ENCODE results near the gene GDPGP1. TPM values are rescaled to one million over a fixed set of nuclear protein-coding genes. Genes with fewer than 3 reads are reported as not detected.
A peak's percentile ranks its signal among the peaks of the same experiment; 100 is the strongest.

Gene GDPGP1
- total and polyA plus RNA-seq, 9 of the 15 experiments (the other 6 are each of a cell fraction or from before 2014, with no cell fraction given) = 0.78 to 6.1 (median 2.8) TPM

DNA sequence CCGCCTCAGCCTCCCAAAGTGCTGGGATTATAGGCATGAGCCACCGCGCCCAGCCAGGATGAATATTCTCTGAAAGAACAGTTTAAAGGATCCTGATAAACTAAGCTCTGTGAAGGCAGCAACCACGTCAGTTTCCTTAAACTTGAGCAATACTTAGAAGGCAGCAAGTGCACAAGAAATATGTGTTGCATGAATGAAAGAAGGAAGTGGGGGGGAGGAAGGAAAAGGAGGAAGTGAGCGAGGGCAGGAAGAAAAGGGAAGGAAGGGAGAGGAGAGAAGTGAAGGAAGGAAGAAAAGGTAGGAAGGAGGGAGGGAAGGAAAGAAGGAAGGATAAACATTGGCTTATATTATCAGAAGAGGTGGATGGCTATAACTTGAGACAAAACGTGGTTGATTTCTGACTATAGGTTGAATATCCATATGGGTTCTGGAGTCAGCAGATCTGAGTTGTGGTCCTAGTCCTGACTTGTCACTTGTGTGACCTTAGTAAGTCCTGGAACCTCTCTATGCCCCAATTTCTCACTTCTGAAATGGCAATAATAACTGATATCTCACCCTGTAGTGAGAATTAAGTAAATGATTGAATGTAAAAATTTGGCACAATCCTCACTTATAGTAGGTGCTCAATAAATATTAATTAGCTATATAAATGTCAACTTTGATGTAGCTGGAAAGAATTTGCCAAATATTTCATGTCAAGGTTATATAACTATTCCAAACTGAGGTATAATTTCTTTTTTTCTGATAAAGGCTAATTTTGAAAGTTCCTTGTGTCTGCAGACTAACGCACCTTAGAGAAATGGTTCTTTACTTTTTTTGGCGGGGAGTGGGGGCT is 44.9 kb upstream of the GDPGP1 start:
- peaks cover 48 to 55% of the 10 kb centered on the region in 2 experiments for H3K4me1 ChIP-seq (replicated peaks in 1 of 2; ENCODE audit: control insufficient read depth in 2 of 2, insufficient read depth in 2 of 2, low read length in 2 of 2)
- ChIA-PET POLR2A (interaction anchor here (0.7 to 3.7 kb wide), 2 partner anchors 12 to 547 kb away, joined by 3 to 24 read pairs; partner anchors contain the start of gene SEMA4B), CTCF (ENCODE audit: low intra/inter-chr PET ratio) (no interaction called here)
- H4K20me1 ChIP-seq (replicated peaks; ENCODE audit: control insufficient read depth, insufficient read depth, low read length) = 0 out of 2 replicates have a peak, but pooled peaks cover 4% of the 10 kb centered on the region
- WGBS (ENCODE audit: insufficient coverage, low coverage, missing lambda C conversion rate) = 32% methylated on average over 8 of the region's 8 CpGs
- BruUV-seq (replicated peaks) = no TSS peak
- H3K79me2 ChIP-seq (ENCODE audit: control insufficient read depth, insufficient read depth, low read length) = peaks cover 88% of the 10 kb centered on the region
- H3K36me3 ChIP-seq (ENCODE audit: control insufficient read depth, insufficient read depth, low read length) = peaks cover 31% of the 10 kb centered on the region; the same call in 2 of the 3 replicates
- ATAC-seq (no peak), FAIRE-seq (peak; percentile 11), DNase-seq (ENCODE audit: extremely low read depth in 1 of 4, low spot score in 3 of 4) (peak in 1 of 4 experiments; percentile 45)
- intact Hi-C loops (cut with micrococcal nuclease) = no loop called here
- H3K4me3 ChIP-seq = peak overlapping the region; percentile 12; the same call in 1 of the 2 replicates
- no peaks in the 10 kb centered on the region for H3K27me3 ChIP-seq (ENCODE audit: control insufficient read depth in 2 of 2, insufficient read depth in 2 of 2, low read length in 2 of 2)
- H3K9me1 ChIP-seq (ENCODE audit: control insufficient read depth, insufficient read depth, low read length) = no peaks in the 10 kb centered on the region
- peak overlapping the region; percentile 49 to 80; a peak in 3 of 4 replicates for H3K9ac ChIP-seq (ENCODE audit: insufficient read depth in 1 of 2, low read depth in 2 of 2, low read length in 2 of 2)
- H3K4me2 ChIP-seq (ENCODE audit: insufficient read depth, low read length) = peak overlapping the region; percentile 60
- in situ Hi-C loops (cut with MboI) = no loop called here
- H3K9me3 ChIP-seq (replicated peaks; ENCODE audit: control insufficient read depth, insufficient read depth, low read depth, low read length) = no peaks in the 10 kb centered on the region
- H2AFZ ChIP-seq (ENCODE audit: low read depth, low read length) = peak overlapping the region; percentile 62
- peak overlapping the region; percentile 45 for H3K27ac ChIP-seq (ENCODE audit: extremely low read depth, low read depth, low read length)
- TF ChIP-seq, protein P1, sequence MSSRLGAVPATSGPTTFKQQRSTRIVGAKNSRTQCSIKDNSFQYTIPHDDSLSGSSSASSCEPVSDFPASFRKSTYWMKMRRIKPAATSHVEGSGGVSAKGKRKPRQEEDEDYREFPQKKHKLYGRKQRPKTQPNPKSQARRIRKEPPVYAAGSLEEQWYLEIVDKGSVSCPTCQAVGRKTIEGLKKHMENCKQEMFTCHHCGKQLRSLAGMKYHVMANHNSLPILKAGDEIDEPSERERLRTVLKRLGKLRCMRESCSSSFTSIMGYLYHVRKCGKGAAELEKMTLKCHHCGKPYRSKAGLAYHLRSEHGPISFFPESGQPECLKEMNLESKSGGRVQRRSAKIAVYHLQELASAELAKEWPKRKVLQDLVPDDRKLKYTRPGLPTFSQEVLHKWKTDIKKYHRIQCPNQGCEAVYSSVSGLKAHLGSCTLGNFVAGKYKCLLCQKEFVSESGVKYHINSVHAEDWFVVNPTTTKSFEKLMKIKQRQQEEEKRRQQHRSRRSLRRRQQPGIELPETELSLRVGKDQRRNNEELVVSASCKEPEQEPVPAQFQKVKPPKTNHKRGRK (tag; IDR thresholded peaks at IDR 0.05) = peak; percentile 61; the same call in 1 of the 2 replicates
- TF ChIP-seq E2F3 (CRISPR knock-in tag; IDR thresholded peaks at IDR 0.05) (no peak), ZNF699 (CRISPR knock-in tag; IDR thresholded peaks at IDR 0.05; ENCODE audit: insufficient replicate concordance) (no peak), TCFL5 (CRISPR knock-in tag; conservative IDR thresholded peaks at IDR 0.05) (no peak), ZC3H8 (IDR thresholded peaks at IDR 0.05) (peak; percentile 75; the same call in 1 of the 2 replicates), SFPQ (IDR thresholded peaks at IDR 0.05; ENCODE audit: low read depth, low read length) (no peak), SAFB (IDR thresholded peaks at IDR 0.05; ENCODE audit: borderline replicate concordance, low read depth, low read length) (no peak), CREM (IDR thresholded peaks at IDR 0.05; ENCODE audit: low read depth) (no peak), ZNF311 (CRISPR knock-in tag; IDR thresholded peaks at IDR 0.05) (no peak)
- TF ChIP-seq, protein P2, sequence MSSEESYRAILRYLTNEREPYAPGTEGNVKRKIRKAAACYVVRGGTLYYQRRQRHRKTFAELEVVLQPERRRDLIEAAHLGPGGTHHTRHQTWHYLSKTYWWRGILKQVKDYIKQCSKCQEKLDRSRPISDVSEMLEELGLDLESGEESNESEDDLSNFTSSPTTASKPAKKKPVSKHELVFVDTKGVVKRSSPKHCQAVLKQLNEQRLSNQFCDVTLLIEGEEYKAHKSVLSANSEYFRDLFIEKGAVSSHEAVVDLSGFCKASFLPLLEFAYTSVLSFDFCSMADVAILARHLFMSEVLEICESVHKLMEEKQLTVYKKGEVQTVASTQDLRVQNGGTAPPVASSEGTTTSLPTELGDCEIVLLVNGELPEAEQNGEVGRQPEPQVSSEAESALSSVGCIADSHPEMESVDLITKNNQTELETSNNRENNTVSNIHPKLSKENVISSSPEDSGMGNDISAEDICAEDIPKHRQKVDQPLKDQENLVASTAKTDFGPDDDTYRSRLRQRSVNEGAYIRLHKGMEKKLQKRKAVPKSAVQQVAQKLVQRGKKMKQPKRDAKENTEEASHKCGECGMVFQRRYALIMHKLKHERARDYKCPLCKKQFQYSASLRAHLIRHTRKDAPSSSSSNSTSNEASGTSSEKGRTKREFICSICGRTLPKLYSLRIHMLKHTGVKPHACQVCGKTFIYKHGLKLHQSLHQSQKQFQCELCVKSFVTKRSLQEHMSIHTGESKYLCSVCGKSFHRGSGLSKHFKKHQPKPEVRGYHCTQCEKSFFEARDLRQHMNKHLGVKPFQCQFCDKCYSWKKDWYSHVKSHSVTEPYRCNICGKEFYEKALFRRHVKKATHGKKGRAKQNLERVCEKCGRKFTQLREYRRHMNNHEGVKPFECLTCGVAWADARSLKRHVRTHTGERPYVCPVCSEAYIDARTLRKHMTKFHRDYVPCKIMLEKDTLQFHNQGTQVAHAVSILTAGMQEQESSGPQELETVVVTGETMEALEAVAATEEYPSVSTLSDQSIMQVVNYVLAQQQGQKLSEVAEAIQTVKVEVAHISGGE (CRISPR knock-in tag; IDR thresholded peaks at IDR 0.05) = no peak
- TF ChIP-seq, protein P3, sequence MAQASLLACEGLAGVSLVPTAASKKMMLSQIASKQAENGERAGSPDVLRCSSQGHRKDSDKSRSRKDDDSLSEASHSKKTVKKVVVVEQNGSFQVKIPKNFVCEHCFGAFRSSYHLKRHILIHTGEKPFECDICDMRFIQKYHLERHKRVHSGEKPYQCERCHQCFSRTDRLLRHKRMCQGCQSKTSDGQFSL (CRISPR knock-in tag; IDR thresholded peaks at IDR 0.05) = peak; percentile 91
- TF ChIP-seq, protein P3 (tag; IDR thresholded peaks at IDR 0.05) = peak in 1 of 2 experiments; percentile 57; a peak in 1 of 4 replicates

Measured in K562 (cell line).